ENCODE measurements around the gene ANKRD60. TPM values are rescaled to one million over a fixed set of nuclear protein-coding genes. Genes with fewer than 3 reads are reported as not detected.

ANKRD60 gene
- not detected for total RNA-seq

- ATAC-seq (ENCODE audit: insufficient number of reproducible peaks, low FRiP score, low read depth), result no peak
- Histone ChIP-seq H3K9me3 (no peaks in the 10 kb centered on the region), H3K27ac (no peak within 1 kb of the TSS), H3K4me3 (no peak within 1 kb of the TSS), H3K36me3 (peaks cover 4% of the 10 kb centered on the region), H3K4me1 (ENCODE audit: control insufficient read depth in 1 of 2, low read depth in 2 of 2) (peaks cover 0 to 5% of the 10 kb centered on the region in 2 donors), H3K27me3 (replicated peaks; ENCODE audit: insufficient read depth) (peaks cover 15% of the 10 kb centered on the region)
- no peak for DNase-seq (ENCODE audit: low spot score)
- TF ChIP-seq, protein P1, sequence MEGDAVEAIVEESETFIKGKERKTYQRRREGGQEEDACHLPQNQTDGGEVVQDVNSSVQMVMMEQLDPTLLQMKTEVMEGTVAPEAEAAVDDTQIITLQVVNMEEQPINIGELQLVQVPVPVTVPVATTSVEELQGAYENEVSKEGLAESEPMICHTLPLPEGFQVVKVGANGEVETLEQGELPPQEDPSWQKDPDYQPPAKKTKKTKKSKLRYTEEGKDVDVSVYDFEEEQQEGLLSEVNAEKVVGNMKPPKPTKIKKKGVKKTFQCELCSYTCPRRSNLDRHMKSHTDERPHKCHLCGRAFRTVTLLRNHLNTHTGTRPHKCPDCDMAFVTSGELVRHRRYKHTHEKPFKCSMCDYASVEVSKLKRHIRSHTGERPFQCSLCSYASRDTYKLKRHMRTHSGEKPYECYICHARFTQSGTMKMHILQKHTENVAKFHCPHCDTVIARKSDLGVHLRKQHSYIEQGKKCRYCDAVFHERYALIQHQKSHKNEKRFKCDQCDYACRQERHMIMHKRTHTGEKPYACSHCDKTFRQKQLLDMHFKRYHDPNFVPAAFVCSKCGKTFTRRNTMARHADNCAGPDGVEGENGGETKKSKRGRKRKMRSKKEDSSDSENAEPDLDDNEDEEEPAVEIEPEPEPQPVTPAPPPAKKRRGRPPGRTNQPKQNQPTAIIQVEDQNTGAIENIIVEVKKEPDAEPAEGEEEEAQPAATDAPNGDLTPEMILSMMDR (IDR thresholded peaks at IDR 0.05), result no peak
Measured at GRCh38 chr20:58228484-58229197, at the start of gene ANKRD60. ANKRD60 (minus strand) TSS chr20:58228653; CDS start chr20:58228653, 0 bp downstream.

DNA sequence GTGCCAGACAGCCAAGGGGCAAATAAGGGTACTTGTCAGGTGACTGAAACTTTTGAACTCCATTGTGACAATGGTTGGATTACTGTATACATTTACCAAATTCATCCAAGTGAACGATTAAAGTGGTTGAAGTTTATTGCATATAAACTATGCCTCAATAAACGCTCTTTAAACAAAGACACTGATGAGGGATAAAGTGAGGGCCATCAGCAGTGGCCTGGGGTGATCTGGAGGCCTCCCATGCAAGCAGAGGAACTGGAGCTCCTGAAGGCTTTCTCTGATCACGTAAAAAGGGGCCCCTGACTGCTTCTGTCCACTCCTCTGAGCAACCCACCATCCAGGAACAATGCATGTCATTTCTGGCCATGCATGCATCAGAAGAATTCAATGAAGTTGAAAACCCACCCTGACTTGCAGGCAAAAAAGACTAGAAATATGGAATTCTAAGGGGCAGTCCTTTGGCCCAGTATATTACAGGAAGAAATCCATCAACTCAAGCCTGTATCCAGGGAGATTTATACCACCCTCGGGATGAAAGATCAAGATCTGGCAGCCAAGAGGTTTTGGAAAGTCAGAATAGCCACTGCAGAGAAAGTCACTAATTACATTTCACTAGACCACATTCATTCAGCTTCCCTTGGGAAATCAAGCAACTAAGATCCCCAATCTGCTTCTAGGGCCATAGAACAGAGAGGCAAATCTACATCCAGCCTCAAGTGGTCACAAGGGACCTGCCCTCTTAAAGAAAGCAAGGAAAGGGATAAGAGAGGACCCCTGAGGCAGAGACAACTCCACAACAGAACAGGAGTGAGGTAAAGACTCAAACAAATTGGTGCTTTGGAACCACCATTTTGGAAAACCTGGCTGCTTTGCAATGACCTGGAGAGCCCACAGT is 49.4 kb upstream of the ANKRD60 start:
- Histone ChIP-seq H3K27me3 (replicated peaks; ENCODE audit: insufficient read depth) (no peaks in the 10 kb centered on the region), H3K36me3 (no peaks in the 10 kb centered on the region), H3K9me3 (no peaks in the 10 kb centered on the region), H3K27ac (no peak overlapping the region), H3K4me1 (ENCODE audit: control insufficient read depth in 1 of 2, low read depth in 2 of 2) (no peaks in the 10 kb centered on the region), H3K4me3 (no peak overlapping the region)
- ATAC-seq (ENCODE audit: insufficient number of reproducible peaks, low FRiP score, low read depth), result no peak
- TF ChIP-seq, protein P1 (IDR thresholded peaks at IDR 0.05), result no peak
- DNase-seq (ENCODE audit: low spot score), result no peak

DNA sequence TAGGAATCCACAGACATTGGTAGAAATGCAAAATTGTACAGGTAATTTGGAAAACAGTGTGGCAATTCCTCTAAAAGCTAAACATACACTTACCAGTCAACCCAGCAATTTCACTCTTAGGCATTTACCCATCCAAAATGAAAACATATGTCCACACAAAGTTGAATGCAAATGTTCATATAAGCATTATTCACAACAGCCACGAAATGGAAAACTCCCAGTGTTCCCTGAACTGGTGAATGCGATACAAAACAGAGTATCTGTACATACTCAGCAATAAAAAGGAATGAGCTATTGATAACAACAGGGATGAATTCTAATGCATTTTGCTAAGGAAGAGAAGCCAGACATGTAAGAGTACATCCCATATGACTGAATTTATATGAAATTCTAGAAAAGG is 48.7 kb upstream of the ANKRD60 start:
- ATAC-seq (ENCODE audit: insufficient number of reproducible peaks, low FRiP score, low read depth) (no peak), DNase-seq (ENCODE audit: low spot score) (no peak)
- H3K36me3 ChIP-seq, result no peaks in the 10 kb centered on the region
- no peak overlapping the region for H3K4me3 ChIP-seq
- H3K27me3 ChIP-seq (replicated peaks; ENCODE audit: insufficient read depth), result no peaks in the 10 kb centered on the region
- no peaks in the 10 kb centered on the region for H3K9me3 ChIP-seq
- H3K27ac ChIP-seq, result no peak overlapping the region
- no peaks in the 10 kb centered on the region for H3K4me1 ChIP-seq (ENCODE audit: control insufficient read depth in 1 of 2, low read depth in 2 of 2)
- TF ChIP-seq, protein P1 (IDR thresholded peaks at IDR 0.05), result no peak

GRCh38 chr20:58274384-58274783 is 45.9 kb upstream of the ANKRD60 start:
- H3K27ac ChIP-seq, result no peak overlapping the region
- H3K9me3 ChIP-seq, result no peaks in the 10 kb centered on the region
- TF ChIP-seq, protein P1 (IDR thresholded peaks at IDR 0.05), result no peak
- no peak overlapping the region for H3K4me3 ChIP-seq
- no peaks in the 10 kb centered on the region for H3K27me3 ChIP-seq (replicated peaks; ENCODE audit: insufficient read depth)
- ATAC-seq (ENCODE audit: insufficient number of reproducible peaks, low FRiP score, low read depth) (no peak), DNase-seq (ENCODE audit: low spot score) (no peak)
- no peaks in the 10 kb centered on the region for H3K4me1 ChIP-seq (ENCODE audit: control insufficient read depth in 1 of 2, low read depth in 2 of 2)
- peaks cover 7% of the 10 kb centered on the region for H3K36me3 ChIP-seq

All from thoracic aorta (tissue), 2 donors.